BE2C (cell line): Measurements from ENCODE around the gene TES.

Experiments used
- DNase-seq: peaks from one replicate; pipeline ENCODE4 v3.0.0-alpha.2; 2020
- H3K27me3 ChIP-seq: fragments of 250-450 bp; sonication (Bioruptor Pico); 2 replicates; pipeline ENCODE4 v1.5.1; 2020; ENCODE audit warnings: mild to moderate bottlenecking
- H3K36me3 ChIP-seq: fragments of 250-450 bp; sonication (Bioruptor Pico); 2 replicates; pipeline ENCODE4 v1.5.1; 2020; ENCODE audit warnings: mild to moderate bottlenecking
- H3K4me1 ChIP-seq: fragments of 250-450 bp; sonication (Bioruptor Pico); 2 replicates; pipeline ENCODE4 v1.5.1; 2020
- H3K4me3 ChIP-seq: 2 replicates; pipeline ENCODE4 v1.5.1; 2011; ENCODE audit warnings: low read depth, low read length
- H3K9me3 ChIP-seq: fragments of 250-450 bp; sonication (Bioruptor Pico); 2 replicates; pipeline ENCODE4 v1.5.1; 2020
- CTCF ChIP-seq: IDR thresholded peaks from 2 replicates; pipeline ENCODE4 v1.5.1; 2012; ENCODE audit warnings: mild to moderate bottlenecking, low read depth, low read length

TES gene

GRCh38 chr7:116219288-116219687, 8.9 kb downstream of the TES start:
- TF ChIP-seq CTCF = no peak
- no peaks in the 10 kb centered on the region for H3K9me3 ChIP-seq
- H3K4me1 ChIP-seq = no peaks in the 10 kb centered on the region; the same call in none of the 2 replicates
- DNase-seq = no peak
- no peak overlapping the region for H3K4me3 ChIP-seq
- no peaks in the 10 kb centered on the region for H3K36me3 ChIP-seq
- no peaks in the 10 kb centered on the region for H3K27me3 ChIP-seq

- no peak for DNase-seq
- no peak for TF ChIP-seq CTCF
These were observed 9.5 kb downstream of the TES start for GRCh38 chr7:116219834-116220233.

GRCh38 chr7:116222501-116222900, 12.2 kb downstream of the TES start:
- no peak for DNase-seq
- no peak overlapping the region for H3K4me3 ChIP-seq
- no peaks in the 10 kb centered on the region; the same call in none of the 2 replicates for H3K4me1 ChIP-seq
- no peaks in the 10 kb centered on the region for H3K9me3 ChIP-seq
- no peak for TF ChIP-seq CTCF
- H3K36me3 ChIP-seq = no peaks in the 10 kb centered on the region
- no peaks in the 10 kb centered on the region for H3K27me3 ChIP-seq

More at GRCh38 chr7:116219834-116220233, 9.5 kb downstream of the TES start:
- Histone ChIP-seq H3K9me3 (no peaks in the 10 kb centered on the region), H3K27me3 (no peaks in the 10 kb centered on the region), H3K36me3 (no peaks in the 10 kb centered on the region), H3K4me1 (no peaks in the 10 kb centered on the region; the same call in none of the 2 replicates), H3K4me3 (no peak overlapping the region)

- Histone ChIP-seq H3K4me1 (no peaks in the 10 kb centered on the region), H3K27me3 (no peaks in the 10 kb centered on the region), H3K36me3 (no peaks in the 10 kb centered on the region), H3K9me3 (no peaks in the 10 kb centered on the region), H3K4me3 (no peak overlapping the region)
- no peak for TF ChIP-seq CTCF
- DNase-seq = no peak
These were observed 13.2 kb downstream of the TES start for GRCh38 chr7:116223588-116223987.

GRCh38 chr7:116224492-116225098, 14.3 kb downstream of the TES start:
- no peaks in the 10 kb centered on the region for H3K4me1 ChIP-seq
- no peaks in the 10 kb centered on the region for H3K27me3 ChIP-seq
- no peak overlapping the region for H3K4me3 ChIP-seq
- no peak for DNase-seq
- H3K9me3 ChIP-seq = no peaks in the 10 kb centered on the region
- no peaks in the 10 kb centered on the region for H3K36me3 ChIP-seq
- no peak for TF ChIP-seq CTCF

GRCh38 chr7:116225860-116226259, 15.5 kb downstream of the TES start:
- Histone ChIP-seq H3K4me3 (no peak overlapping the region), H3K36me3 (no peaks in the 10 kb centered on the region), H3K4me1 (no peaks in the 10 kb centered on the region), H3K27me3 (no peaks in the 10 kb centered on the region), H3K9me3 (no peaks in the 10 kb centered on the region)
- no peak for DNase-seq
- TF ChIP-seq CTCF = no peak
